GM08714 (cell line): ENCODE measurements around the gene TTC39B.
"Not testable (repeated sequence)": the region's sequence is repeated elsewhere in the genome, so short reads cannot be mapped to it uniquely, and the experiment has no call there.

Experiments
- H3K4me3 ChIP-seq: fragments of 200-500 bp; sonication (Bioruptor generic); 2 replicates; pipeline ENCODE4 v1.5.1; 2014; ENCODE audit warnings: mild to moderate bottlenecking, low read length, inconsistent platforms
- ZNF274 ChIP-seq: IDR thresholded peaks from 2 replicates; pipeline ENCODE4 v1.6.1; 2012; ENCODE audit warnings: mild to moderate bottlenecking, low read depth, low read length

Gene TTC39B

GRCh38 chr9:15235658-15236057, 71.4 kb downstream of the TTC39B start:
- H3K4me3 ChIP-seq, result no peak overlapping the region
- no peak for TF ChIP-seq ZNF274

GRCh38 chr9:15233941-15234490, 73.0 kb downstream of the TTC39B start:
- H3K4me3 ChIP-seq, result not testable (repeated sequence)

GRCh38 chr9:15232706-15233280, 74.2 kb downstream of the TTC39B start:
- not testable (repeated sequence) for H3K4me3 ChIP-seq

- no peak for TF ChIP-seq ZNF274
- no peak overlapping the region for H3K4me3 ChIP-seq
Observed at GRCh38 chr9:15231788-15232635, 75.0 kb downstream of the TTC39B start.

- TF ChIP-seq ZNF274, result no peak
- no peak overlapping the region for H3K4me3 ChIP-seq
Observed at GRCh38 chr9:15229409-15229808, 77.6 kb downstream of the TTC39B start.

- H3K4me3 ChIP-seq, result no peak overlapping the region
- no peak for TF ChIP-seq ZNF274
Observed at GRCh38 chr9:15227491-15227890, 79.5 kb downstream of the TTC39B start.

GRCh38 chr9:15225564-15226126, 81.4 kb downstream of the TTC39B start:
- H3K4me3 ChIP-seq, result no peak overlapping the region
- no peak for TF ChIP-seq ZNF274

- TF ChIP-seq ZNF274, result no peak
- H3K4me3 ChIP-seq, result no peak overlapping the region
Observed at GRCh38 chr9:15222313-15222712, 84.7 kb downstream of the TTC39B start.

- no peak for TF ChIP-seq ZNF274
Observed at GRCh38 chr9:15221746-15222145, 85.3 kb downstream of the TTC39B start.

GRCh38 chr9:15220658-15221318, 86.2 kb downstream of the TTC39B start:
- no peak for TF ChIP-seq ZNF274

More at GRCh38 chr9:15221746-15222145, 85.3 kb downstream of the TTC39B start:
- H3K4me3 ChIP-seq, result no peak overlapping the region

GRCh38 chr9:15219546-15219945, 87.5 kb downstream of the TTC39B start:
- TF ChIP-seq ZNF274, result no peak
- H3K4me3 ChIP-seq, result no peak overlapping the region

More at GRCh38 chr9:15220658-15221318, 86.2 kb downstream of the TTC39B start:
- H3K4me3 ChIP-seq, result no peak overlapping the region

- no peak overlapping the region for H3K4me3 ChIP-seq
- TF ChIP-seq ZNF274, result no peak
Observed at GRCh38 chr9:15218994-15219393, 88.0 kb downstream of the TTC39B start.

- TF ChIP-seq ZNF274, result no peak
- no peak overlapping the region for H3K4me3 ChIP-seq
Observed at GRCh38 chr9:15213249-15213648, 93.8 kb downstream of the TTC39B start.

- H3K4me3 ChIP-seq, result no peak overlapping the region
- TF ChIP-seq ZNF274, result no peak
Observed at GRCh38 chr9:15211815-15212495, 95.1 kb downstream of the TTC39B start.
